GM12875 (cell line): ENCODE results near the gene ANKFY1.
A peak's percentile ranks its signal among the peaks of the same experiment; 100 is the strongest.
"Not testable (repeated sequence)": the region's sequence is repeated elsewhere in the genome, so short reads cannot be mapped to it uniquely, and the experiment has no call there.

Experiments
- H3K4me3 ChIP-seq: one replicate; pipeline ENCODE4 v1.5.1; 2011; ENCODE audit warnings: low read depth, low read length, control low read depth
- TF ChIP-seq, protein P1 (sequence below): IDR thresholded peaks from 2 replicates; pipeline ENCODE4 v1.5.1; 2011; ENCODE audit warnings: low read depth, mild to moderate bottlenecking, control low read depth, inconsistent platforms, low read length, moderate library complexity, borderline replicate concordance; ENCODE audit not compliant: insufficient read depth

The ANKFY1 gene

DNA sequence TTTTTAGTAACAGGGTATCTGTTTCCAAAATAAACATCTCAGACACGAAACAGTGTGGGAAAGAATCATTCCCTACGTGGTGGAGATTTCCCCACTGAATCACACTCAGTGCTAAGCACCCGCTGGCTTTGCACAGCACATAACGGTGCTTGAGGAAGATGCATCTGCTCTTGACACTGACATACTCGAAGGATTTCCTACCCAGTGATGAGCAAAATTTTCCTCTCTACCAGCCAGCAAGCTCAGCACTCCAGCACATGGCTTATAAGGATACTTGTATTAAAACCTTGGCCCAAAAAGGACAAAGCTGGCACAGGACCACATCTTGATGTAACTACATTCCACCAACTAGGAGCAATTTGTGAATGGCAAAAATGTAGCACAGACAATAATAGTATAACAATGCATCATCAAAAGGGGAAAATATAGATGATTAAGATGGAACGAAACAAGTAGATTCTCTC lies 59.0 kb downstream of the ANKFY1 start:
- TF ChIP-seq, protein P1, sequence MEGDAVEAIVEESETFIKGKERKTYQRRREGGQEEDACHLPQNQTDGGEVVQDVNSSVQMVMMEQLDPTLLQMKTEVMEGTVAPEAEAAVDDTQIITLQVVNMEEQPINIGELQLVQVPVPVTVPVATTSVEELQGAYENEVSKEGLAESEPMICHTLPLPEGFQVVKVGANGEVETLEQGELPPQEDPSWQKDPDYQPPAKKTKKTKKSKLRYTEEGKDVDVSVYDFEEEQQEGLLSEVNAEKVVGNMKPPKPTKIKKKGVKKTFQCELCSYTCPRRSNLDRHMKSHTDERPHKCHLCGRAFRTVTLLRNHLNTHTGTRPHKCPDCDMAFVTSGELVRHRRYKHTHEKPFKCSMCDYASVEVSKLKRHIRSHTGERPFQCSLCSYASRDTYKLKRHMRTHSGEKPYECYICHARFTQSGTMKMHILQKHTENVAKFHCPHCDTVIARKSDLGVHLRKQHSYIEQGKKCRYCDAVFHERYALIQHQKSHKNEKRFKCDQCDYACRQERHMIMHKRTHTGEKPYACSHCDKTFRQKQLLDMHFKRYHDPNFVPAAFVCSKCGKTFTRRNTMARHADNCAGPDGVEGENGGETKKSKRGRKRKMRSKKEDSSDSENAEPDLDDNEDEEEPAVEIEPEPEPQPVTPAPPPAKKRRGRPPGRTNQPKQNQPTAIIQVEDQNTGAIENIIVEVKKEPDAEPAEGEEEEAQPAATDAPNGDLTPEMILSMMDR: no peak
- H3K4me3 ChIP-seq: no peak overlapping the region

GRCh38 chr17:4204190-4204589 lies 59.6 kb downstream of the ANKFY1 start:
- TF ChIP-seq, protein P1: no peak
- H3K4me3 ChIP-seq: no peak overlapping the region

DNA sequence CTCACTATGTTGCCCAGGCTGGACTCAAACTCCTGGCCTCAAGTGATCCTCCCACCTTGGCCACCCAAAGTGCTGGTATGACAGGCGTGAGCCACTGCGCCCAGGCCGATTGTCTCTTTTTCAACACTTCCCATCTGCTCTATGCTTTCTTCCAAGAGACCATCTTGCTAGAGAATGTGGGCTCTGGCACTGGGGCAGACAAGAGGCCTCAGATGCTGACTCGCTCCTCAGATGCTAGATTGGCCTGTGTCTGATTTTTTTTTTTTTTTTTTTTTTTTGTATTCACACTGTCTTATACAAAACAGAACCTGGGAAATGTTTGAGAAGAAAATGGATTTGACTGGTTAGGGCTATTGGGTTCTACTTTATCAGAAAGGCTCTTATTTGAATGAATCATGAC lies 62.6 kb downstream of the ANKFY1 start:
- TF ChIP-seq, protein P1: no peak
- H3K4me3 ChIP-seq: no peak overlapping the region

GRCh38 chr17:4199818-4200402 lies 63.9 kb downstream of the ANKFY1 start:
- no peak overlapping the region for H3K4me3 ChIP-seq
- TF ChIP-seq, protein P1: peak; percentile 71

DNA sequence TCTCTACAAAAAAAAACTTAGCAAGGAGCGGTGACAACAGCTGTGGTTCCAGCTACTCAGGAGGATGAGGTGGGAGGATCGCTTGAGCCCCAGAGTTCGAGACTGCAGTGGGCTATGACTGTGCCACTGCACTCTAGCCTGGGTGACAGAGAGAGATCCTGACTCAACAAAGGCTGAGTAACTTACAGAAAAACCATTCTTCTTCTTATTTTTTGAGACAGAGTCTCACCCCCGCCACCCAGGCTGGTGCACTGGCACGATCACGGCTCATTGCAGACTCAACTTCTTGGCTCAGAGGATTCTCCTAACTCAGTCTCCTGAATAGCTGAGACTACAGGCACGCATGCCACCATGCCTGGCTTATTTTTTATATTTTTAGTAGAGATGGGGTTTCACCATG lies 64.8 kb downstream of the ANKFY1 start:
- TF ChIP-seq, protein P1: no peak
- H3K4me3 ChIP-seq: no peak overlapping the region

DNA sequence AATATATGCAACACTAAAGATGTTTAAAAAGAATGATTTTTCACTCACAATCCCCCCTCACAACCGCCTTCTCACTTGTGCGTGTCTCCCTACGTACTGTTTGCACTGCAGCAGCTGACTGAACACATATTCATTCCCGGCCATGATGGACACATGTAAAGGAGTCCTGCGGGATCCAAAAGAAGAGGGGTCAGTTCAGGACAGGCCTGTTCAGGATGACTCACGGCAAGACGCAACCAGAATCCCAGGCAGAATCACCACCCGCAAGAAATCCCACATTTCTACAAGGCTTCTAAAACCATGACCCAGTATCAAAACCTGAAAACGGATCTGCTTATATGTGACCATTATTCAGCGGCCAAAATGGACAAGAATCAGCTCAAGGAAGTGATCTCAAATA lies 68.5 kb downstream of the ANKFY1 start:
- TF ChIP-seq, protein P1: no peak
- H3K4me3 ChIP-seq: no peak overlapping the region

DNA sequence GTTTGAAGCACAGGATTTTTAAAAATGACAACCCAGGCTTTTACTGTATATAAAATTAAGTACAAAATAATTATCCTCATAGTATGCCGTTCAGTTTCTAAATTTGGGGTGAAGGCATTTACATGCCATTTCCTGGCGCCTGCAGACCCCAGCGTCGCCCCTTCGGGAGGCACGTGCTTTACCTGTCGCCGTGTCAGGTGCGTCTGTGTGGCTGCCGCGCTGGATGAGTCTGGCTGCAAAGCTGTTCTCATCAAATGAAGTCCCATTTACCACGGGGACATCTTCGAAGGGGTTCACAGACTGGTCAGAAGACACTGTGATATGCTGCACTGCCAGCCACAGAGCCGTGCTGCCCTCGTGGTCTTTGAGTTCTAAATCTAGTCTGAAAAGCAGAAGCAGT lies 69.0 kb downstream of the ANKFY1 start:
- TF ChIP-seq, protein P1: no peak
- H3K4me3 ChIP-seq: no peak overlapping the region

DNA sequence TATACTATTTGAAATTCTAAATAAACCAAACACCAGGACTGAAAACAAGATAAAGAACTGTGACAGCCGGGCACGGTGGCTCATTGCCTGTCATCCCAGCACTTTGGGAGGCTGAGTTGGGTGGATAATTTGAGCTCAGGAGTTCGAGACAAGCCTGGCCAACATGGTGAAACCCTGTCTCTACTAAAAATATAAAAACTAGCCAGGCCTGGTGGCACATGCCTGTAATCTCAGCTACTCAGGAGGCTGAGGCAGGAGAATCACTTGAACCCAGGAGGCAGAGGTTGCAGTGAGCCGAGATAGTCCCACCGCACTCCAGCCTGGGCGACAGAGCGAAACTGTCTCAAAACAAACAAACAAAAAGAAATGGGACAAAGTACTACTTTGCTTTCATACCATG lies 73.0 kb downstream of the ANKFY1 start:
- H3K4me3 ChIP-seq: not testable (repeated sequence)
